A673 (cell line): Measurements from ENCODE around the gene LINGO1.

Experiments
- EZH2 ChIP-seq: fragments of 200-600 bp; sonication (generic); IDR thresholded peaks from 2 replicates; pipeline ENCODE4 v1.6.1; 2017; ENCODE audit warnings: borderline replicate concordance, low read depth, mild to moderate bottlenecking, mixed read lengths, antibody characterized with exemption, low read length; ENCODE audit not compliant: poor library complexity, severe bottlenecking
- TF ChIP-seq, protein P1 (sequence below): fragments of 300-800, 200-600 bp; sonication (generic); conservative IDR thresholded peaks from 2 replicates; pipeline ENCODE4 v1.5.1; 2017; ENCODE audit warnings: low read depth, mild to moderate bottlenecking, antibody characterized with exemption, low read length, moderate library complexity, mixed read lengths

- TF ChIP-seq, protein P1, sequence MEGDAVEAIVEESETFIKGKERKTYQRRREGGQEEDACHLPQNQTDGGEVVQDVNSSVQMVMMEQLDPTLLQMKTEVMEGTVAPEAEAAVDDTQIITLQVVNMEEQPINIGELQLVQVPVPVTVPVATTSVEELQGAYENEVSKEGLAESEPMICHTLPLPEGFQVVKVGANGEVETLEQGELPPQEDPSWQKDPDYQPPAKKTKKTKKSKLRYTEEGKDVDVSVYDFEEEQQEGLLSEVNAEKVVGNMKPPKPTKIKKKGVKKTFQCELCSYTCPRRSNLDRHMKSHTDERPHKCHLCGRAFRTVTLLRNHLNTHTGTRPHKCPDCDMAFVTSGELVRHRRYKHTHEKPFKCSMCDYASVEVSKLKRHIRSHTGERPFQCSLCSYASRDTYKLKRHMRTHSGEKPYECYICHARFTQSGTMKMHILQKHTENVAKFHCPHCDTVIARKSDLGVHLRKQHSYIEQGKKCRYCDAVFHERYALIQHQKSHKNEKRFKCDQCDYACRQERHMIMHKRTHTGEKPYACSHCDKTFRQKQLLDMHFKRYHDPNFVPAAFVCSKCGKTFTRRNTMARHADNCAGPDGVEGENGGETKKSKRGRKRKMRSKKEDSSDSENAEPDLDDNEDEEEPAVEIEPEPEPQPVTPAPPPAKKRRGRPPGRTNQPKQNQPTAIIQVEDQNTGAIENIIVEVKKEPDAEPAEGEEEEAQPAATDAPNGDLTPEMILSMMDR = no peak
- no peak for TF ChIP-seq EZH2
These were observed 25.0 kb upstream of the LINGO1 start for GRCh38 chr15:77657634-77658238.
